ENCODE data around the gene LIMS2. TPM values are rescaled to one million over a fixed set of nuclear protein-coding genes. Genes with fewer than 3 reads are reported as not detected.
A peak's percentile ranks its signal among the peaks of the same experiment; 100 is the strongest.

LIMS2 gene
- total RNA-seq, 2 donors from 2014 or later = 80.2 to 91.7 TPM

GRCh38 chr2:127661072-127661649 lies 14.2 kb downstream of the LIMS2 start:
- H3K36me3 ChIP-seq = peaks cover 32% of the 10 kb centered on the region

GRCh38 chr2:127660291-127660578 lies 15.1 kb downstream of the LIMS2 start:
- Histone ChIP-seq H3K9me3 (no peaks in the 10 kb centered on the region), H3K36me3 (peaks cover 33% of the 10 kb centered on the region), H3K4me3 (no peak overlapping the region), H3K4me1 (peaks cover 0 to 97% of the 10 kb centered on the region in 2 donors), H3K27ac (peak overlapping the region; percentile 82 to 88), H3K27me3 (no peaks in the 10 kb centered on the region)
- TF ChIP-seq CTCF (IDR thresholded peaks at IDR 0.05) = no peak
- no peak for DNase-seq (ENCODE audit: low spot score)

More at GRCh38 chr2:127661072-127661649, 14.2 kb downstream of the LIMS2 start:
- H3K27ac ChIP-seq = peak overlapping the region; percentile 82 to 88
- no peak overlapping the region for H3K4me3 ChIP-seq
- no peak for DNase-seq (ENCODE audit: low spot score)
- TF ChIP-seq CTCF (IDR thresholded peaks at IDR 0.05) = no peak
- no peaks in the 10 kb centered on the region for H3K9me3 ChIP-seq
- peaks cover 0 to 97% of the 10 kb centered on the region in 2 donors for H3K4me1 ChIP-seq
- no peaks in the 10 kb centered on the region for H3K27me3 ChIP-seq

GRCh38 chr2:127659408-127660290 lies 15.7 kb downstream of the LIMS2 start:
- peaks cover 39% of the 10 kb centered on the region for H3K36me3 ChIP-seq
- no peaks in the 10 kb centered on the region for H3K9me3 ChIP-seq
- peak overlapping the region in 1 of 2 donors; percentile 5 for H3K4me3 ChIP-seq
- no peaks in the 10 kb centered on the region for H3K27me3 ChIP-seq
- H3K27ac ChIP-seq = peak overlapping the region; percentile 82 to 88
- DNase-seq (ENCODE audit: low spot score) = peak; percentile 85
- no peak for TF ChIP-seq CTCF (IDR thresholded peaks at IDR 0.05)
- peaks cover 0 to 97% of the 10 kb centered on the region in 2 donors for H3K4me1 ChIP-seq

GRCh38 chr2:127658641-127659407 lies 16.5 kb downstream of the LIMS2 start:
- no peak overlapping the region for H3K4me3 ChIP-seq
- DNase-seq (ENCODE audit: low spot score) = no peak
- no peaks in the 10 kb centered on the region for H3K9me3 ChIP-seq
- peak overlapping the region; percentile 82 to 88 for H3K27ac ChIP-seq
- peaks cover 47% of the 10 kb centered on the region for H3K36me3 ChIP-seq
- TF ChIP-seq CTCF (IDR thresholded peaks at IDR 0.05) = no peak
- peaks cover 0 to 97% of the 10 kb centered on the region in 2 donors for H3K4me1 ChIP-seq
- H3K27me3 ChIP-seq = no peaks in the 10 kb centered on the region

GRCh38 chr2:127658146-127658545 lies 17.2 kb downstream of the LIMS2 start:
- DNase-seq (ENCODE audit: low spot score) = no peak
- no peaks in the 10 kb centered on the region for H3K27me3 ChIP-seq
- H3K4me1 ChIP-seq = peaks cover 0 to 97% of the 10 kb centered on the region in 2 donors
- no peak for TF ChIP-seq CTCF (IDR thresholded peaks at IDR 0.05)
- peaks cover 54% of the 10 kb centered on the region for H3K36me3 ChIP-seq
- no peaks in the 10 kb centered on the region for H3K9me3 ChIP-seq
- no peak overlapping the region for H3K4me3 ChIP-seq
- peak overlapping the region; percentile 82 to 88 for H3K27ac ChIP-seq
